HG02981 (cell line): ENCODE results near the gene TUBB1.
"Not testable (repeated sequence)": the region's sequence is repeated elsewhere in the genome, so short reads cannot be mapped to it uniquely, and the experiment has no call there.

Experiments used
- ATAC-seq: cut with Tn5 transposase; IDR thresholded peaks from one replicate; pipeline ENCODE4 v1.9.1; 2021; ENCODE audit warnings: mild to moderate bottlenecking, moderate library complexity; ENCODE audit not compliant: unreplicated experiment

Gene TUBB1

DNA sequence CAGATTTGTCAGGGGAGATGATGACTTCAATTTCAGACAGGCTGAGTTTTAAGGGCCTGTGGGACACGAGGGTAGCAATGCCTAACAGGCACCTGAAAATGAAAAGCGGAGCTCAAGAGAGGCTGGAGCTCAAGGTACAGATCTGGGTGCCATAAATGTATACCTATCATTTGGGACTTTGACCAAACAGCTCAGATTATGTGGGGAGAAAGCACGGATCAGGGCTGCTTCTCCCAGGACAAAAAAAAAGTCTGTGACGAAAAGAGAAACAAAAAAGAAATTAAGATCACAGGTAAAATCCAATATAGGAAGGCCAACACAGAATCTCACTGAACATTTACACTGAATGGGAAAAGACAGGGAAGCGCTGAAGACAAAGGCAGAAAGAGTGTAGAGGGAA, 21.4 kb downstream of the TUBB1 start:
- no peak for ATAC-seq

DNA sequence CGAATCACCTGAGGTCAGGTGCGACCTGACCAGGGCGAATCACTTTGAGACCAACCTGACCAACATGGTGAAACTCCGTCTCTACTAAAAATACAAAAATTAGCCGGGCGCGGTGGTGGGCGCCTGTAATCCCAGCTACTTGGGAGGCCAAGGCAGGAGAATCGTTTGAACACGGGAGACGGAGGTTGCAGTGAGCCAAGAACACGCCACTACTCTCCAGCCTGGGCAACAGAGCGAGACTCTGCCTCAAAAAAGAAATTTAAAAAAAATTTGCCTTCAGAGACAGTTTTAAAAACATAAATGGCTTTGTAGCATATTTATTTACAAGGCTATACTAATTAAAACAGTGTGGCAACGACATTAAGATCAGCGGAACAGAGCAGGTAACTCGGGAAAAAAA, 22.3 kb downstream of the TUBB1 start:
- ATAC-seq = not testable (repeated sequence)

DNA sequence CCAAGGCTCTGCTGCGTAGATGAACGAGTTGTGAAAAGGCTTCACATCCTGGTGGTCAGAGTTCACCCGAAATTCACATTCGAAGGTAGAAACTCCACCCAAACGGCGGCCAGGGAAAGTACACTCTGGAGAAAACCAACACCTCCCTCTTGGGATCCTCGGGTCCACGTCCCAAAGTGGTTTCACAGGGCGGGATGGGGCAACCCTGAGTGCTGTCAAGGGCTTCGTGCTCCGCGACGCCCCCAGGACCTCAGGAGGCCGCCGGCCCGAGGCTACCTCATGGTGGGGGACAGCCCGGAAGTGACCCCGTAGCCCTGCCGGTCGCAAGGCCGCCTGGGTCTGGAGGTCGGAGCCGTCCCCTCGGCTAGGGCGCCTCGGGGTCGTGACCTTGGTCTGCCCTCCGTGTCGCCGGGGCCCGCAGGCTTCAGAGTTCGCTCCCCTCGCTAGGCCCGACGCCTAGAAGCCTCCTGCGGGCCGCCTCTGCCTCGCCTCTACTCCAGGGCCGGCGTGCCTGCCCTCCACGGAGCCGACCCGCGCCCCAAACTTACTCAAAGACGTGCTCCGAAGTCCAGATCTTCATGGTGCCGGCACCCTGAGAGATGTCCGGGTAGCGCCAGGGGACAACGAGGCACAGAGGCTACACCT, 23.0 kb downstream of the TUBB1 start, which contains the start of gene PRELID3B:
TSS of gene PRELID3B (minus strand) at position 636 of the 645 bp plus-strand sequence. CDS start at position 580, 56 bp downstream.
- ATAC-seq = peak; percentile 22

DNA sequence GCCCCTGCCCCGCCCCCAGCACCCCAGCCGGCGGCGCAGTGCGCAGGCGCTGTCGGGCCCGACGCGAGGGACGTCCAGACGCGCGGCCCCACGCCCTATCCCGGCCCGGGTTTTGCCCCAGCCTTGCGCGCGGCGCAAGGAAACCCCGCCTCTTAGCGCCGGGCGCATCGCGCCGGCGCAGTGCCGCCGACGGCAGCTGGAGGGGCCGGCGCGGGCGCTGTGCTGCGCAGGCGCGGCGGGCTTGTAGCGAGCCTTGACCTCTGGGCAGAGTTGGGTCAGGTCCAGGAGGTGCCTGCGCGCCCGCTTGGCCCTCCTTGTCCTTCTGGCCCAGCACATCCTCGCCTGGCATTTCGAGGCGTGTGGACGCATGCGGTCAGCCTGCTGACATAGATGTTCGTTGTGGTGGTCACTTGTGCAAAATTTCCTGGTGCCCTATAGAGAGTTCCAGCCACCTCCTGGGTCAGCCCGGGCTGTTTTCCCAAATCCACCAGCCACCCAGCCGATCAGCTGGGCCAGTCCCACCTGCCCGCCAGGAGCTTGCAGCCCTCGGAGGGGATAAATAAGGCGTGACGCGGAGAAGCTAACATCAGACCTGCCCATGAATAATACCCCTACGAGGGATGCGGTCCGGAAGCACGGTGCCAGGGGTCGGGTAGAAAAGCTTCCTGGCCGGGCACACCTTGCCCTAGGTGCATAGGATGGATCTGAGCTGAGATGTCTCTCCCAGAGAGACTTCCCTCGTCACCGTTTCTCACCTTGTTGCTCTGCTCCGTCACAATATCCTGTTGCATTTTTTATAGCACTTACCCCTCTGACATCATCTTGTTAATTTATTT, 23.8 kb downstream of the TUBB1 start:
- ATAC-seq = peak; percentile 95

DNA sequence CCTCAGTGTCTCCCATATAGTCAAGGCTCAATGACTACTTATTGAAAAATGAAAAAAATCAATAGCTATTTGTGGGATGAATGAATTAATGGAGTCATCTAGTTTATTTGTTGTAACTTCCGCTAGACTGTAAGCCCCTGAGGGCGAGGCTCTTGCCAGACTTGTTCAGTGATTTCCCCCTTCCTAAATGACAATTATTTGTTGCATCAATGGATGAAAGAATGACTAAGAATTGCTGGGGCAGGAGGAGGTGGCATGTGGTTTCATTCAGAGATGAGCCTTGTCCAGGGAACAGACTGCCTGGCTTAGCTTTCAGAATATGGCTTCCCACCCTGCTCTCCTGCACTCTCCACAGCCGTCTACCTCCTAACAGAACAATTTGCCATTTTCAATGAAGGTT, 24.5 kb downstream of the TUBB1 start:
- ATAC-seq = no peak

DNA sequence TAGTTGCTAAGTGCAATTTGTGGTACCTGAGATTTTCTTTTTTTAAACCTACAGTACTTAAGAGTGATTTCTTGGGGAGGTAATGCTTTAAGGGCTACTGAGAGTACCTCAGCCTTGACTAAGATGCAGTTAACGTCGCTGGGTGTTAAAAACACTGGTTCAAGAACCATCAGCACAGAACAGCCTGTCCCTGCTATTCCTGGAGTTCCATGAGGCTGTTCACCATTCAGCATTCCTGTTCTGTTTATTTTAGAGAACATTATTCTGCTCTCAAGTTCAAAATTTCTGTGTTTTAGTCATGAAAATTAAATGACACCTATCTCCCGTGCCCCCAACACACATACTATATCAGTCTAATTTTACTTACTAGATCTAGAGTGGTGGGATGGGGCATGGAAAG, 25.1 kb downstream of the TUBB1 start:
- no peak for ATAC-seq

DNA sequence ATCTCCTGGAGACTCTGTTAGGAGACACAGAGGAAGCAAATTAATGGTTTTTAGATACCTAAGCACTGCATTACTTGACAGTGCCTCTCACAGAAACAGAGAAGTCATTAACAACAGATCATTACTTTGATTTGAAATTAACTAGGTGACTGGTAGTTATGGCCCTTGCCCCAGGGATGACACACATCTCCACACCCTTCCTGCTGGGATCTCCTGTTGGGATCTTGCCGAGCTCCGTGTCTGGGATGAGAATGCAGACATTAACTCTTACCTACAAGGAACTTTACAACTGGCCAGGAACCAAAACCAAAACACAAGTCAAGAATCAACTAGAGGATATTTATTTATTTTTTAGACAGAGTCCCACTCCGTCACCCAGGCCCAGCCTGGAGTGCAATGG, 25.6 kb downstream of the TUBB1 start:
- no peak for ATAC-seq

DNA sequence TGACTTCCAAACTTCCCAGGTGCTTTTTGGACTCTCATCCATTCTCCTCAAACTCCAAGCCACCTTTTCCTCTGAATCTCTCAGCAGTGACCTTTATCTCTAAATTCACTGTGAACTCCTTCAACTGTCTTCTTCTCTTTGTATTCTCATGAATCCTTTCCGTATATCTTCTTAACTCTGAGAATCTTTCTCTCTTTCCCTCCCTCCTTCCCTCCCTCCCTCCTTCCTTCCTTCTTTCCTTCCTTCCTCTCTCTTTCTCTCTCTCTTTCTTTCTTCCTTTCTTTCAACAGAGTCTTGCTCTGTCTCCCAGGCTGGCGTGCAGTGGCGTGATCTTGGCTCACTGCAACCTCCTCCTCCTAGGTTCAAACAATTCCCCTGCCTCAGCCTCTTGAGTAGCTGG, 27.6 kb downstream of the TUBB1 start:
- ATAC-seq = no peak

DNA sequence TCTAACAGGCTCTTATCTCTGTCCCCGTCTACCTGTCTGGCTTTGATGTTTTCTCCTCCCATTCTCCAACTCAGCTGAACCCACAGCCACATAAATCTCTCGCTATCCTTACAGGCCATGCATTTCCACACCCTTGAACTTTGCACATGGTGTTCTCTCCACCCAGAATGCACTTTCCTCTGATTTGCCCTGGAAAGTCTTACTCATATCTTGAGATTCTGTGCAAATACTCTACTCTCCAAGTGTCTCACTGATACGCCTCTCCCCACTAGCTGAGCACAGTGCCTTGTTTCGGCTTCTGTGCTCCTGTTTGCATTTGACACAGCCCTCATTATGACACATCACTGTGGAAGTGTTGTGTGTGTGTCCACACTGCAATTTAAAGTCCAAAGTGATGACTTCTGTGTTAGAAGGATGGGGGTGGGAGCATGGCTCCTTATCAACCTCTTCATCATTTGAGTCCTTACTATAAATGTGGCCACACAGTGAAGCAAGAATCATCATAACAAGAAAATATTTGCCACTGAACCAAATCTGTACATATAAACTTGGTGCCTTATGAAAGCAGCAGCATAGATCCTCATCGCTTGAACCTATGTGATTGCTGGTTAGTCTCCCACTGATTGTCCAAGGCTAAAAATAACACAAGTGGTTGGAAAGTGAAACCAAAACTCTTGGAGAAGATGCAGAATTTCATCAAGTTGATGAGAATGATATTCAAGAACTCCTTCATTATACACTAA, 28.9 kb downstream of the TUBB1 start:
- ATAC-seq = no peak

DNA sequence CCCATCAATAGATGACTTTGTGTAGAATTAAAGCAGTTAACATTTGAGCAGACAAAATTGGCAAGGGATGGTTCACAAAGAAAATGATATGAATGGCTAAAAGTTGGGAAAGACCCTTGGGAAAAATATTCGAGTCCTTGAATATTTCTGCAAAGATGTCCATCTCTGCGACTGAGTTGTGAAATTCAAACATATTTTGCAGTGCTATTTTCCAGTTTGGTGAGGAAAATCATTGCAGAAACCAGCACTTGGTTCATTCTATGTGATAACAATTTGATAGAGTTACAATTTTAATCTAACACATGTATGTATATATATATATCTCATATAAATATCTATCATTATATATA, 29.4 kb downstream of the TUBB1 start:
- ATAC-seq = no peak

DNA sequence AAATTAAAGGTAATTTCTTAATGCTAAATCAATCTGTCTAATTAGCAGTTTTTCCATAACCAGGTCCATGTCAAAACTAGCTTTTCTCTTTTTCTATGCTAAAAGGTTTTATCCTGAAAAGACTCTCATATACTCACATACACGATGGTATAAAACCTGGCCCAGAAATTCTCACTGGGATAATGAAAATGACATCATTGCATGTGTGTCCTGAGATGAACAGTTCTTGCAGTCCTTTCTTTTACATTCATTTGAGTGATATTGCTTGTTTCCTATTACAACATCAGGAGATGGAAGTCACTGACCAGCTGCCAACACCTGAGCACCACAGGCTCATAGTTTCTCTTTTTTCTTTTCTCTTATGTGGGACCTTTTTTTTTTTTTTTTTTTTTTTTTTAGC, 31.2 kb downstream of the TUBB1 start:
- ATAC-seq = no peak

DNA sequence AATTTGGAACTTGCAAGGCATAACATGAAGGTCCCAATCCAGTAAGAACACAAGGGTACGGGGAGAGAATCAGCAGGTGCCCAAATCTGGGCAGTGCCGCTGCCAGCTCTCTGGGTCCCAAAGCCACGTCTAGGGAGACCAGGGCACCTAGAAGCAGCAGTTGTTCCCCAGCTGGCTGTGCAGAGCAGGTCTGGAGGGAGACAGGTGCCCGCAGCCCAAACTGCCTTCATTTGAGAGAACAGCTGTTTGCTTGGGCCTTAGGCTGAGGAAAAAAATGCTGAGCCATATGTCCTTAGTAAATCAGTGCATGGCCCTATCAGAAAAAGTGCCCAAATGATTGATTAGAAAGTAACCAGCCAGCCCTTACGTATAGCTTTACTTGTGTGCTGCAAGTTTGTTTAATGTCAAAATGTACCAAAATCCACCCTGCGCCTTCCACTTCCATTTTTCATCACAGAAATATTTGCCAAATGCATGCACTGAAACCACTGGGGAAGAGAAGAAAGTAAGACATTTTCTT, 32.5 kb downstream of the TUBB1 start:
- no peak for ATAC-seq

DNA sequence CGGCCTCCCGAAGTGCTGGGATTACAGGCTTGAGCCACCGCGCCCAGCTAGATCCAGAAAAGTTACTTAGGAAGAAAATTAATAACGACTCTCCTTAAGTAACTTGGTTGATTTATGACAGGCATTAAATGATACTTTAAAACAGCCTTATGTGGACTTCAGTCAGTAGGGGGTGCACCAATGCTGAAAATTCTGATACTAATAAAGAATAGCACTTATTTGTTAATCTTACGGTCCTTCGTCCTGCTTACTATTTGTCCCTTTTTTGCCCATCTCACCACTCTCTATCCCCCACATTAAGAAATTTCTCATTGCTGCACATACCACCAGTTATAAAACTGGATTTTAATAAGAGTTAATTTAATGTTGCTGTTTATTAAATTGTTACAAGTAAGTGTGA, 36.1 kb downstream of the TUBB1 start:
- ATAC-seq = no peak

DNA sequence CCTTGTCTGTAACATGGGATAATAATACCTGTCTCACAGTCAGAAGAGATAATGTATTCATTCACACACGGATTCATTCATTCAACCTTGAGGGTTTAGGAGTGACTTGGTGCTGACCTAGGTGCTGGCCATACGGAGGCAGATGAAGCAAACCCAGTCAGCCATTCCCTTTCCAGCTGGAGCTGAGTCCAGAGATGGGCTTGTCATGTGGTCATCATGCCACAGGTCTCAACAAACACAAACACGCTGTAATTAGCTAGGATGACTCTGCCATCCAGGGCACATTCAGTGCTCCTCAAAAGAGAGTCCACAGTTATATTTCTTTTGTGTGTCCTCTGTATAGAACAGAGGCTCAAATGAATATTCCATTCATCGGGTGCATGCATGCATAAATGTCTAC, 42.9 kb downstream of the TUBB1 start:
- ATAC-seq = no peak

DNA sequence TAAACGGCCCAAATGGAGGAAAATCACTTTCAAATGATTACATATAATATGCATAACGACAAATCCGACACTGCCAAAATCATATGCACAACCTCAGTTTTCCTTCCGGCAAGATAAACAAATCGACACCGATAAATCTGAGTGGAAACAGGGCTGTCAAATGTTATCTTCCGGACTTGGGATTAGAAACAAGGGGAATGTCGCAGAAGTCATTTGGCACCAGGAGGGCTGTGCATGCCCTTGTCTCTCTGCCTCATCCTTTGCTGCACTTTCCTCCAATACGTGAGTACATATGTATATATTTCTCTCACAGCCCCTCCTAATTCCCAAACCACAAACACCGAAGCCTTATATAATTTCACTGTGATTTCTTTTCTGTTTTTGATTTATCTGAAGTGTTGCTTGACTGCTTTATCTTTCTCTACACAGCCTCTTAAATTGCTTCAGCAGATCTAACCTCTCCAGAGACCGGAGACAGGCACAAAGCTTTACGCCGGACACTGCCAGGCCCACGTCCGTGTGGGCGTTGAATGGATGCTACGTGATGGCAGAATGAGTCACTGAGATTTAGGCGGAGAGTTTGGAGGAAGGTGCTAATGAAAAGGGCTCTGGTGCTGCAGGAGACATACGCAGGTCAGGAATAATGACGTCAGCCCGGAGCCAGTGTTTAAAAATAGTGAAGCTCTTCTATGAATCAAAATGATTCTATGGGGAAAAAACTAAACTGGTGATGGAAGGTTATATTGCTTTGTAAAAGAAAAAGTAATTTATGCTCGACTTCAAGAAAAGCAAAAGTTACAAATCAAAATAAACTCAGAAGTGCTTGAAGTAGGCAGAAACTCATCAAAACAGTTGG, 44.4 kb downstream of the TUBB1 start:
- ATAC-seq = no peak

DNA sequence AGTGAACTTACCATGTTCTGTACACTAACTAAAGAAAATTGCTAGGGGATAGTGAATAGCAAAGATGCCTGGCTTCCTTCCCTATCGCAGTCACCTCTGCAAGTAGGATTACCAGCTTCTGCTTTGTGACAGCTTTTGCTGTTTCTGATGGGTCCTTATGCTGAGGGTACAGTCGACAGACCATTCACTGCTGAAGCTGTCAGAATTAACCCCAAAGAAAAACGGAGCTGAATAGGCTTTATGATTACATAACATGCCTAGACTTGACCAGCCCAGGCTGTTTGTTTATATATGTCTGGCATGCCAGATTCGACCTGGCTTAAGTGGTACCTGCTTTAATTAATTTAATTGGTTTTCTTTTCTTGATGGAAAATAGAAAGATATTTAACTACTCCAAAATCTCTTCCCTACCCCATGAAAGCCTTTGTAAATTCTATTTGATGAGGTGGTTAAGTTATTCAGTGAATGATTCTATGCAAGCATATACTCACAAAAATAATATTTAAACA, 45.0 kb downstream of the TUBB1 start:
- no peak for ATAC-seq

DNA sequence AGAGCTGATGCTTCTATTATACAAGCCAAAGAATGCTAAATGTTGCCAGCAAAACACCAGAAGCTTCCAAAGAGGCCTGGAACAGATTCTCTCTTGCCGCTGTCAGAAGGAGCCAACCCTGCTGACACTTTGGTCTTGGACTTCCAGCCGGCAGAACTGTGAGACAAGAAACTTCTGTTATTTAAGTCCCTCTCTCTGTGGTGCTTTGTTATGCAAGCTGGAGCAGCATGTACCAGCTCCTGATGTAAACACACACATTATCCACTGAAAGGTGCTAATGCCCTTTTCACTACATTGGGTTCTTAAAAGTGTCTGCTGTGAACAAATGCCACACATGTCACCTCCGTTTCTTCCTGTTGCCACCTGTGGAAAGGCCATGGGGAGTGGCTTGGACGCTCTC, 49.3 kb downstream of the TUBB1 start:
- no peak for ATAC-seq

DNA sequence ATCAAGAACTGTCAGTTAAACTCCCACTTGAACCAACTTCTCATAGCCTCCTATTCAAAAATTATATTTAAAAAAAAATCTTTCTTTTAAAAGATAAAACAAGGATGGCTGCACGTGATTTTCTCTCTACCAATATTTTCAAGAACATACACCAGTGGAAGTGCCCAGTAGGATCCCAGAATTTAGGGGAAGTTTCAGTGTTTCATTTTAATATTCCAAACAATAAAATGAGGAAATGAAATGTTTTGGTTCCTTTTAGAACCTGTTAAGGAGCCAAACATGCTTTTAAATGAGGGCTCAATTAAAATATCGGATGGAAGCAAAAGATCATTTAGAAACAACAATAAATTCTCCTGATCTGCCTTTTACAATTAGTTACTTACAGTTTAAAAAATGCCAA, 49.8 kb downstream of the TUBB1 start:
- no peak for ATAC-seq

DNA sequence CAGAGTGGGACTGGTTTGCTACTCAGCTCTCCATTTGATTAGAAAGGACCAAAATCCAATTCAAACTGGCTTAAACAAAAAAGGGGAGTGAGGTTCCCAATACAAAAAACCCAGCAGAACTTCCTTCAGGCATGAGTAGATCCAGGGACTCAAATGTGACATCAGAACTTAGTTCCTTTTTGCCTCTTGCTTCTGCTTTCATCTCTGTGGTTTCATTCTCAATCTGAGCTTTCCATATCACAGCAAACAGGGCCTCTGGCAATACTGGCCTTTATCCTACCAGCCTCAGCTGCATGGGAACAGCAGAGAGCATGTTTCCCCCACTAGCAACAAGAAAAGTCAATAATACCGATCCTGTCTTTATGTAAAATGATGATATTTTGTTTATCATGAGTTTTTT, 52.0 kb downstream of the TUBB1 start:
- no peak for ATAC-seq

DNA sequence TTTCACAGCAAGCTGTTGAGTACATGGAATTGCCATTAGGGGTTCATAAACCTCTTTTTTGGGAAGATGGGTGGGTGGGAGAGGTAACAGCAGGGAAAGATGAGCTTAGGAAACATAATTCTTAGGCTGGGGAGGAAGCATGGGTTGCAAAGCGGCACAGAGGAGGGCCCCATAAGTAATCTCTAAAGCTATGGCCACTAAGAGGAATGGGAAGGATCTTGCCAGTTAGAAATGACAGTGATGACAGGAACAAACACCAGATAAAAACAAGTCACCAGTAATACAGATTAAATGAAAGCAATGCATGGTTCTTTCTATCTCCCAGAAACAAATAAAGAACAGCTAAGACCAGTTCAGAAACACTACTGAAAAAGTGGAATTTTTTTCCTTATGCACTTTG, 54.4 kb downstream of the TUBB1 start:
- no peak for ATAC-seq

DNA sequence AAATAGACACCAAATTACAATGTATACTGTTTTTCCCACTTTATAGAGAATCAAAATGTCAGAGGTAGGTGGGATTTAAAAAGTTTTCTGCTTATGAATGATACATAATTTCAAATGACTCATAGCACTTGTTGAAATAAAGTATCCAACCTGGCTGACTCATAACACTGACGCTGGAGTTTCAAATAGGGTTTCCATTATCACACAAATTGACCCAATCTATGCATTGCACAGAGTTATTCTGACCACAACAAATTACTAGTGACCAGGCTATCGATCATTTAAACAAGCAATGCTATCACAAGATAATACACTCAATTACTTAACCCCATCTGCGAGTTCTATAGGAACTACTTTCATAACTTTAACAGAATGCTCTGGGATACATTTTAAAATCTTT, 55.2 kb downstream of the TUBB1 start:
- ATAC-seq = no peak
